H1 (cell line): ENCODE data around the gene EXOC3L1. TPM values are rescaled to one million over a fixed set of nuclear protein-coding genes. Genes with fewer than 3 reads are reported as not detected.

ENCODE experiments used
- CTCF ChIA-PET: fragments of 300-600 bp; sonication (Branson Sonifier 250); formaldehyde crosslinking; loops from one replicate; lab custom pipeline; 2021; ENCODE audit not compliant: partially characterized antibody; lab: Charles Lee
- POLR2A ChIA-PET: fragments of 300-600 bp; sonication (Branson Sonifier 250); formaldehyde crosslinking; loops from one replicate; lab custom pipeline; 2021; ENCODE audit warnings: inconsistent platforms; ENCODE audit not compliant: partially characterized antibody; lab: Charles Lee
- DNase-seq, 2 experiments: peaks; one replicate each; pipeline versions ENCODE4 v3.0.0 to v3.0.0-alpha.2; 2010 to 2022; ENCODE audit warnings: low spot score in 2 of 2, low read depth in 1 of 2, mixed read lengths in 1 of 2
- FAIRE-seq: peaks from 2 replicates; lab custom pipeline; 2011; peaks lifted over from hg19 to GRCh38; lab: Jason Lieb, UNC
- H2AFZ ChIP-seq: 2 replicates; pipeline ENCODE4 v1.8.1; 2012; ENCODE audit warnings: low read length, inconsistent platforms
- H2AK5ac ChIP-seq: 2 replicates; pipeline ENCODE4 v1.6.1; 2013; ENCODE audit warnings: low read depth, low read length
- H2BK120ac ChIP-seq: replicated peaks from 2 replicates; pipeline ENCODE3; 2013; ENCODE audit warnings: low read depth, low read length, inconsistent platforms
- H2BK12ac ChIP-seq: 2 replicates; pipeline ENCODE4 v1.6.1; 2013; ENCODE audit warnings: low read depth, low read length
- H2BK15ac ChIP-seq: 2 replicates; pipeline ENCODE4 v1.6.1; 2013; ENCODE audit warnings: low read length
- H2BK20ac ChIP-seq: 2 replicates; pipeline ENCODE4 v1.6.1; 2013; ENCODE audit warnings: low read length
- H2BK5ac ChIP-seq: 2 replicates; pipeline ENCODE4 v1.6.1; 2013; ENCODE audit warnings: low read depth, low read length
- H3K14ac ChIP-seq: 2 replicates; pipeline ENCODE4 v1.6.1; 2013; ENCODE audit warnings: inconsistent platforms; ENCODE audit not compliant: insufficient read length
- H3K18ac ChIP-seq: 2 replicates; pipeline ENCODE4 v1.6.1; 2013; ENCODE audit warnings: low read length; ENCODE audit errors: extremely low read depth
- H3K23ac ChIP-seq: 2 replicates; pipeline ENCODE4 v1.6.1; 2013; ENCODE audit warnings: inconsistent platforms; ENCODE audit not compliant: insufficient read length
- H3K23me2 ChIP-seq: 2 replicates; pipeline ENCODE4 v1.6.1; 2013; ENCODE audit warnings: low read depth, low read length
- H3K27ac ChIP-seq: 2 replicates; pipeline ENCODE4 v1.6.1; 2011; ENCODE audit warnings: low read depth, low read length, inconsistent platforms
- H3K27me3 ChIP-seq, 4 experiments: replicated peaks in 1 of 4; 1 replicate in 1 of 4; 2 replicates in 3 of 4; pipeline versions ENCODE4 v1.6.1 to v1.8.1; 2011 to 2013; ENCODE audit warnings: low read length in 3 of 4, mild to moderate bottlenecking in 3 of 4, inconsistent platforms in 2 of 4, mixed read lengths in 2 of 4, moderate library complexity in 1 of 4; ENCODE audit not compliant: control insufficient read depth in 3 of 4, insufficient read depth in 3 of 4; ENCODE audit errors: extremely low read depth in 1 of 4
- H3K36me3 ChIP-seq, 4 experiments: 2 replicates each; pipeline versions ENCODE4 v1.6.1 to v1.8.1; 2011 to 2013; ENCODE audit warnings: mild to moderate bottlenecking in 4 of 4, low read length in 3 of 4, moderate library complexity in 2 of 4, control low read depth in 1 of 4, inconsistent platforms in 1 of 4; ENCODE audit not compliant: insufficient read depth in 4 of 4, control insufficient read depth in 2 of 4
- H3K4ac ChIP-seq: replicated peaks from 2 replicates; pipeline ENCODE3; 2013; ENCODE audit warnings: low read length, low read depth, mixed read lengths, inconsistent platforms; ENCODE audit not compliant: insufficient read length
- H3K4me1 ChIP-seq, 4 experiments: replicated peaks in 1 of 4; 1 replicate in 1 of 4; 2 replicates in 3 of 4; pipeline versions ENCODE4 v1.6.1 to v1.8.1; 2011 to 2013; ENCODE audit warnings: low read length in 3 of 4, inconsistent platforms in 2 of 4, mixed read lengths in 1 of 4; ENCODE audit not compliant: insufficient read depth in 4 of 4, control insufficient read depth in 3 of 4
- H3K4me2 ChIP-seq, 2 experiments: 2 replicates each; pipeline versions ENCODE4 v1.6.1 to v1.8.1; 2011 to 2013; ENCODE audit warnings: low read depth in 2 of 2, low read length in 2 of 2, control low read depth in 1 of 2, inconsistent platforms in 1 of 2, mild to moderate bottlenecking in 1 of 2; ENCODE audit not compliant: insufficient read depth in 1 of 2
- H3K4me3 ChIP-seq, 4 experiments: fragments of 200-600, 300-600 bp in 1 of 4; sonication (generic), shearing (Covaris generic), sonication (Bioruptor Twin) in 1 of 4; 2 replicates each; pipeline versions ENCODE4 v1.5.1 to v1.8.1; 2011 to 2016; ENCODE audit warnings: low read length in 4 of 4, low read depth in 3 of 4, control low read depth in 2 of 4, inconsistent platforms in 2 of 4, mild to moderate bottlenecking in 2 of 4, mixed read lengths in 1 of 4, moderate library complexity in 1 of 4; ENCODE audit not compliant: insufficient read depth in 2 of 4; ENCODE audit errors: extremely low read depth in 1 of 4
- H3K56ac ChIP-seq: replicated peaks from 2 replicates; pipeline ENCODE3; 2013; ENCODE audit warnings: low read depth, mild to moderate bottlenecking, mixed read lengths, low read length, inconsistent platforms; ENCODE audit not compliant: insufficient read length
- H3K79me1 ChIP-seq: 2 replicates; pipeline ENCODE4 v1.6.1; 2013; ENCODE audit warnings: low read depth, low read length, control low read depth
- H3K79me2 ChIP-seq, 2 experiments: 2 replicates each; pipeline versions ENCODE4 v1.6.1 to v1.8.1; 2012 to 2013; ENCODE audit warnings: low read length in 2 of 2, mild to moderate bottlenecking in 2 of 2, inconsistent platforms in 1 of 2; ENCODE audit not compliant: insufficient read depth in 2 of 2, control insufficient read depth in 1 of 2
- H3K9ac ChIP-seq, 4 experiments: replicated peaks in 1 of 4; 1 replicate in 1 of 4; 2 replicates in 3 of 4; pipeline versions ENCODE4 v1.6.1 to v1.8.1; 2011 to 2013; ENCODE audit warnings: low read depth in 3 of 4, low read length in 3 of 4, control low read depth in 2 of 4, mild to moderate bottlenecking in 2 of 4, moderate library complexity in 2 of 4, inconsistent platforms in 1 of 4; ENCODE audit errors: extremely low read depth in 1 of 4
- H3K9me3 ChIP-seq, 2 experiments: 2 replicates each; pipeline versions ENCODE4 v1.6.1 to v1.8.1; 2012 to 2013; ENCODE audit warnings: mild to moderate bottlenecking in 2 of 2, moderate library complexity in 2 of 2, control low read depth in 1 of 2, inconsistent platforms in 1 of 2, low read depth in 1 of 2, low read length in 1 of 2, mixed read lengths in 1 of 2; ENCODE audit not compliant: insufficient read depth in 2 of 2
- H4K20me1 ChIP-seq, 2 experiments: replicated peaks in 1 of 2; 2 replicates each; pipeline versions ENCODE3 to v1.8.1; 2011 to 2013; ENCODE audit warnings: inconsistent platforms in 2 of 2, low read length in 2 of 2, mild to moderate bottlenecking in 1 of 2; ENCODE audit not compliant: insufficient read depth in 2 of 2, control insufficient read depth in 1 of 2
- H4K5ac ChIP-seq: 2 replicates; pipeline ENCODE4 v1.6.1; 2013; ENCODE audit warnings: low read length, low read depth, mixed read lengths, inconsistent platforms; ENCODE audit not compliant: insufficient read length
- H4K8ac ChIP-seq: 2 replicates; pipeline ENCODE4 v1.8.0; 2013; ENCODE audit warnings: mild to moderate bottlenecking, moderate library complexity, low read length, inconsistent platforms; ENCODE audit not compliant: insufficient read depth; ENCODE audit errors: extremely low read depth
- H4K91ac ChIP-seq: replicated peaks from 2 replicates; pipeline ENCODE3; 2013; ENCODE audit warnings: low read length, mixed read lengths, inconsistent platforms; ENCODE audit not compliant: insufficient read length
- MAX ChIP-seq: IDR thresholded peaks from 2 replicates; pipeline ENCODE4 v1.6.1; 2012; ENCODE audit warnings: inconsistent platforms
- RAD21 ChIP-seq, 2 experiments: IDR thresholded peaks in 1 of 2; conservative IDR thresholded peaks in 1 of 2; 2 replicates each; pipeline ENCODE4 v1.6.1; 2011; ENCODE audit warnings: low read depth in 2 of 2, low read length in 2 of 2, improper control_type of control experiment in 1 of 2, inconsistent platforms in 1 of 2, mild to moderate bottlenecking in 1 of 2, moderate library complexity in 1 of 2
- USF2 ChIP-seq: IDR thresholded peaks from 2 replicates; pipeline ENCODE4 v1.6.1; 2011; ENCODE audit warnings: low read length, improper control_type of control experiment
- WGBS, 2 experiments: shearing (Covaris generic) in 1 of 2; methylation state at CpG; one replicate each; pipeline versions ENCODE4 v1.1.6 to v1.1.7; 2013 to 2015; ENCODE audit warnings: low lambda C conversion rate in 2 of 2, mixed read lengths in 2 of 2, inconsistent platforms in 1 of 2, low coverage in 1 of 2, missing lambda C conversion rate in 1 of 2; ENCODE audit not compliant: insufficient replicate concordance in 2 of 2, insufficient coverage in 1 of 2, insufficient read length in 1 of 2; ENCODE audit errors: extremely low coverage in 1 of 2, missing lambda C conversion rate in 1 of 2; 5-methylcytosine and 5-hydroxymethylcytosine counted together
- polyA plus RNA-seq, 7 experiments: library from polyadenylated mRNA; depleted of rRNA in 3 of 7; stranded (reverse) in 5 of 7; unstranded in 2 of 7; fragments of >200 nt in 5 of 7; fragments of 200-250 nt in 2 of 7; gene quantifications; 1 replicate in 5 of 7; 2 replicates in 1 of 7; 4 replicates in 1 of 7; pipeline versions ENCODE4 v1.2.1 to v1.2.3, GENCODE V29; 2011 to 2013; ENCODE audit warnings: missing spikeins in 2 of 7, mixed read lengths in 2 of 7
- total RNA-seq: library from RNA; stranded (reverse); fragmentation: NEBNext Ultra II Directional; extraction: Animal tissue kit (Norgen Biotek cat#: 25700); gene quantifications from 2 replicates; pipeline ENCODE4 v1.2.1, GENCODE V29; 2021

Gene EXOC3L1
- total and polyA plus RNA-seq, 2 of the 8 experiments (the other 6 are each of a cell fraction or from before 2014, with no cell fraction given): 1.3 TPM

DNA sequence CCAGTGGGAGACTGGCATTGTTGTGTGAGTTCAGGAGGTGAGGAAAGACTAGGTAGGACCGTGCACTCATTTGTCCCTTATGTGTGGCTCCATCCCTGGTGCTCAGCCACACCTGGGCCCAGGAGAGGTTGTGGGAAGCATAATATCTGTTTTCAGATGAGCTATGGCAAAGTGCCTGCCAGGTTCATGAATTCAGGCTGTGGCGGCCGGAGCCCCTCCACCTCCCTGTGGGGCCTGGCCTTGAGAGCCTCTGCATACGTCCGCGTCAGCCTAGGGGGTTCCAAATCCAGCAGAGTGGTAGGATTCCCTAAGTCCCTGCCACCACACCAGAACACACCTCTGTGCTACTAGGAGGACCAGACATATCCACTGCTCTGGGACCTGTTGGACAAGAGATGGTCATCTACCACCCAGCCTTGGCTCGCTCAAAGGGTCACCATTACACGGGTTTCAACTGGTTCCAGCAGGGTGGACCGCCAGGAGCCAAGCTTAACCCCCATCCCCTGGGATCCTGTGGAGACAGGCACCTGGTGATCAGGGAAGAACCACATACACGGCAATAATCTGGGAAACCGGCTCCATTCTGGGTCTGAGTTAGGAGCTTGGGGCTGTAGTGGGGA, 41.2 kb downstream of the EXOC3L1 start:
- Histone ChIP-seq H3K79me1 (no peaks in the 10 kb centered on the region), H4K8ac (no peak overlapping the region), H3K56ac (no peak overlapping the region), H3K4me1 (peaks cover 0 to 11% (median 8%) of the 10 kb centered on the region in 4 experiments; a peak in 5 of 7 replicates), H3K9ac (no peak overlapping the region; a peak in 1 of 7 replicates), H2BK120ac (no peak overlapping the region), H3K36me3 (peaks cover 11 to 26% (median 20%) of the 10 kb centered on the region in 4 experiments; a peak in 6 of 8 replicates), H3K27me3 (peaks cover 12 to 35% (median 27%) of the 10 kb centered on the region in 4 experiments), H2AK5ac (no peak overlapping the region; the same call in 1 of the 2 replicates), H2BK15ac (no peak overlapping the region), H4K5ac (no peak overlapping the region), H2AFZ (no peak overlapping the region), H4K91ac (no peak overlapping the region), H3K4me3 (no peak overlapping the region), H2BK5ac (no peak overlapping the region), H3K9me3 (no peaks in the 10 kb centered on the region; a peak in 1 of 4 replicates), H2BK20ac (no peak overlapping the region), H3K23ac (no peak overlapping the region), H3K18ac (no peak overlapping the region), H2BK12ac (no peak overlapping the region), H3K27ac (no peak overlapping the region), H3K79me2 (no peaks in the 10 kb centered on the region), H4K20me1 (peaks cover 3 to 19% of the 10 kb centered on the region in 2 experiments), H3K4ac (no peak overlapping the region), H3K23me2 (peaks cover 13% of the 10 kb centered on the region; the same call in 1 of the 2 replicates), H3K4me2 (peak overlapping the region in 1 of 2 experiments; percentile 92; a peak in 1 of 4 replicates), H3K14ac (no peak overlapping the region)
- ChIA-PET POLR2A (interaction anchor here (1.2 to 1.7 kb wide), 6 partner anchors 11 to 118 kb away, joined by 3 to 6 read pairs (median 4); partner anchors contain the start of genes FBXL8 and TRADD), CTCF (interaction anchor here (0.7 to 5.3 kb wide), 18 partner anchors 8 to 196 kb away, joined by 3 to 38 read pairs (median 4); partner anchors contain the start of gene NOL3)
- no peak for DNase-seq
- no peak for TF ChIP-seq USF2
- no peak for TF ChIP-seq RAD21 (IDR thresholded peaks at IDR 0.05 in 1 of 2, conservative IDR thresholded peaks at IDR 0.05 in 1 of 2; ENCODE audit: low read depth in 2 of 2, low read length in 2 of 2)
- no peak for TF ChIP-seq MAX
- 94% methylated on average over 11 of the region's 11 CpGs; no CpG with 5 or more reads in 1 of the 2 experiments for WGBS, 2 experiments
- no peak for FAIRE-seq
